Stimulated activated naive CD8-positive, alpha-beta T cell treated with anti-CD3 and anti-CD28 coated beads, Interleukin-15, amount 100 ng/mL, for 72 hours (primary cell): Measurements from ENCODE around the gene MTUS2.

Experiments used
- ATAC-seq: fragments of 150-1000 bp; cut with Tn5 transposase; 2 replicates; pipeline ENCODE4 v1.10.0; 2021; ENCODE audit warnings: mild to moderate bottlenecking, moderate library complexity
- DNase-seq, 2 donors: peaks; one replicate each; pipeline ENCODE4 v3.0.0; 2021 to 2022
- H3K27ac Mint-ChIP-seq, 2 donors: one replicate each; pipeline ENCODE4 v1.8.0; 2022; ENCODE audit warnings: mild to moderate bottlenecking in 2 of 2, mixed read lengths in 2 of 2, moderate library complexity in 2 of 2
- H3K27me3 Mint-ChIP-seq: one replicate; pipeline ENCODE4 v1.8.0; 2022; ENCODE audit warnings: mixed read lengths
- H3K4me1 Mint-ChIP-seq: one replicate; pipeline ENCODE4 v1.8.0; 2022; ENCODE audit warnings: mild to moderate bottlenecking, mixed read lengths
- H3K4me3 Mint-ChIP-seq, 2 donors: one replicate each; pipeline ENCODE4 v1.8.0; 2022; ENCODE audit warnings: mild to moderate bottlenecking in 2 of 2, mixed read lengths in 2 of 2, moderate library complexity in 1 of 2
- H3K9me3 Mint-ChIP-seq, 2 donors: one replicate each; pipeline ENCODE4 v1.8.0; 2022; ENCODE audit warnings: mixed read lengths in 2 of 2

MTUS2 gene

DNA sequence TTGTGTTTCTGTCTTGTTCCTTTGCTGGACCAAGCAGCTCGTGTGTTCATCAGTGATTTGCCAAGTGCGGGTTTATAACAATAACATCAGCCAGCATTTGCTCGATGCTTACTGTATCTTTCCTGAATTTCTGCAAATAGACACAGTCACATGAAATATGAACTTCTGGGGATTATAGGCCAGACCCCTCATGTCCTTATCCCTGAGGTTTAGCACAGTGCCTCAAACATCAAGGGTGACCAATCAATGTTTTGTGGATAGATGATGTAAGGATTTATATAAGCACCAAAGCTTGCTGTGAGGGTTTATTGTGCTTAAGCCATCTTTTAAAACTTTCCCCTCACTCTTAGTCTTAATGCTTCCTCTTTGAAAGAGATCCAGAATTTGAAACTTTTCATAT, 451.5 kb downstream of the MTUS2 start:
- peaks cover 5 to 7% of the 10 kb centered on the region in 2 donors for H3K9me3 Mint-ChIP-seq
- no peak for ATAC-seq
- DNase-seq = no peak
- no peaks in the 10 kb centered on the region for H3K4me1 Mint-ChIP-seq
- no peak overlapping the region for H3K27ac Mint-ChIP-seq
- H3K27me3 Mint-ChIP-seq = no peaks in the 10 kb centered on the region
- no peak overlapping the region for H3K4me3 Mint-ChIP-seq

DNA sequence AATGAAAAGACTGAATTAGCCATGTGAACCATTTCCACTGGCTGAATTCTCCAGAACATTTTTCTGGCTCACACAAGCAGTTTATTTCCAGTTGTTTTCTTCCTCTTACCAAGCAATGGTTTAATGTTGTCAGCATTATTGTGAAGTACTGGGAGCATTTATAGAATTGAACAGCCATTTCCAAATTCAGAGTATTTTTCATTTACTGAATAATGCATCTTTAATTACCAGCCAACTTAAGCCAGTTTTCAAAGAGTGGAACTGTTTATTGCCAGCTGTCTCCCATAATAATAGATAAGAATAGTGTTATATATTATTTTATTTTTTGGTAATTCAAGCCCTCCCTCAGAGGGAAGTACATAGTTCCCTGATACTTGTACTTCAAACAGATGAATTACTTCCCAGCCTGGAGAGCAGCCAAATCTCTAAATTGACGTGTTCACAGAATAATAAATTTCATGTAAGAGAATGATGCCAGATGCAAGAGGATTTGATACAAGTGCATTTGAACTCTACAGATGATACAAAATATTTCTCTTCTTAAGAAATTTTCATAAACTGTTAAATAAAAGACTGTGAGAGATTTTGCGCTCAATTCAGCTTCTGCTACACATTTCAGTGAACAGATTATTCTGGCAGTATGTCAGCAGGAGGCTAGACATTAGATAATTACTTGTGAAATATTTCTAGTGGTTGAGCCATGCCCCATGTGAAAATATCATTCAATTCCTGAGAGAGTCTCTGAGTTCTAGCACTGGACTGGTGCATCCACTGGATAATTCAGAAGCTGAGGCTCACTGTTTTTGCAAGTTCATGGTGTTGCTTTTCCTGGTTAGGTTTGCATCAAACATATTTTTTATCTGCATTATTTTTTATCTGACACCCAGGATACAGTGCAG, 459.5 kb downstream of the MTUS2 start:
- Mint-ChIP-seq H3K4me1 (no peaks in the 10 kb centered on the region), H3K4me3 (no peak overlapping the region), H3K27ac (no peak overlapping the region), H3K27me3 (no peaks in the 10 kb centered on the region), H3K9me3 (peaks cover 5 to 7% of the 10 kb centered on the region in 2 donors)
- DNase-seq (no peak), ATAC-seq (no peak)

DNA sequence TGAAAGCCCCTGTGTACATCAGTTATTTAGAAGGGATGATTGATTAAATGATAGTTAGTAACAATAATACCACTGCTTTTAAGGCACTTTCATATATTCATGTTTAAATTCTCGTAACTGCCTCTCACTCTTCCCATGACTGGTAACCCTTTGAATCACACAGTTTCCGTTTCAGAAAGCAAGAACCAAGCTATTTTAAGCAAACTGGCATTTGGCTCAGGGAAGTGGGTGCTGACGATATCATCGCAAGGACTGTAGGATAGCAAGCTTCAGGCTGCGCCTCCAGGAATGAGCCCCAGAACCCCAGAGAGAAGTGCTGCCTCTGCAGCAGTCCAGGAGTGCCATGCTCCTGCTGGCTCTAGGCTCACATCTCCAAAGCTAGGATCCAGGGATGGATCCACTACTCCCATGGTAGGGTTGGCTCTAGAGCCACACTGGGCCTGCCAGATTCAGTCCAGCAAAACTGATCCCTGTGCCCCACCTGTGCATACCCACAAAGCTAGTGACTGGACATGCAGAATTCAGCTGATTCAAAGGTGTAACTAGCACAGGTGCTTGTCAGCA, 461.9 kb downstream of the MTUS2 start:
- H3K27ac Mint-ChIP-seq = no peak overlapping the region
- H3K4me1 Mint-ChIP-seq = no peaks in the 10 kb centered on the region
- H3K9me3 Mint-ChIP-seq = no peaks in the 10 kb centered on the region
- H3K27me3 Mint-ChIP-seq = no peaks in the 10 kb centered on the region
- no peak for DNase-seq
- ATAC-seq = no peak
- H3K4me3 Mint-ChIP-seq = no peak overlapping the region

- H3K9me3 Mint-ChIP-seq = no peaks in the 10 kb centered on the region
- peaks cover 13% of the 10 kb centered on the region for H3K27me3 Mint-ChIP-seq
- no peak overlapping the region for H3K4me3 Mint-ChIP-seq
- H3K4me1 Mint-ChIP-seq = no peaks in the 10 kb centered on the region
- H3K27ac Mint-ChIP-seq = no peak overlapping the region
- DNase-seq (no peak), ATAC-seq (no peak)
Observed at GRCh38 chr13:29284726-29285125, 464.6 kb downstream of the MTUS2 start.

- ATAC-seq (no peak), DNase-seq (no peak)
- Mint-ChIP-seq H3K9me3 (no peaks in the 10 kb centered on the region), H3K4me3 (no peak overlapping the region), H3K4me1 (no peaks in the 10 kb centered on the region), H3K27ac (no peak overlapping the region), H3K27me3 (peaks cover 13% of the 10 kb centered on the region)
Observed at GRCh38 chr13:29287237-29287636, 467.1 kb downstream of the MTUS2 start.

- no peaks in the 10 kb centered on the region for H3K4me1 Mint-ChIP-seq
- DNase-seq (no peak), ATAC-seq (no peak)
- H3K27me3 Mint-ChIP-seq = peaks cover 13% of the 10 kb centered on the region
- no peak overlapping the region for H3K4me3 Mint-ChIP-seq
- no peaks in the 10 kb centered on the region for H3K9me3 Mint-ChIP-seq
- H3K27ac Mint-ChIP-seq = no peak overlapping the region
Observed at GRCh38 chr13:29292045-29292444, 471.9 kb downstream of the MTUS2 start.

DNA sequence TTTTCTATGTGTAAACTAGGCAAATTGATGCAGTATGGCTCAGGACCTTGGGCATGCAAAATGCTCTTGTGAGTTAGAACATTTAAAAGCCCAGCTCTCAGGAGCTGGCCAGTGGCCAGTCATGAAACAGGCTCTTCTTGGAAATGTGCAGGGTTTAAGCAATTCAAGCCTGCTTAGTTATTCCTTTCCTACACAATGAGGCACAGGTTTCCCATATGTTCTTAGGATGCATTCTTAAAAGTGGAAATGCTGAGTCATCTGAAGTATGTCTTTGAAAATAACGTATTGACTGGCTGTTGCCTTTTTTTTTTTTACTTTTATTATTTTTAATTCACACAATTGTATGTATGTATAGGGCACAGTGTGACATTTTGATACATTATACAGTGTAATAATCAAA, 474.7 kb downstream of the MTUS2 start:
- Mint-ChIP-seq H3K4me3 (no peak overlapping the region), H3K9me3 (no peaks in the 10 kb centered on the region), H3K27me3 (no peaks in the 10 kb centered on the region), H3K4me1 (no peaks in the 10 kb centered on the region), H3K27ac (no peak overlapping the region)
- no peak for DNase-seq
- no peak for ATAC-seq

DNA sequence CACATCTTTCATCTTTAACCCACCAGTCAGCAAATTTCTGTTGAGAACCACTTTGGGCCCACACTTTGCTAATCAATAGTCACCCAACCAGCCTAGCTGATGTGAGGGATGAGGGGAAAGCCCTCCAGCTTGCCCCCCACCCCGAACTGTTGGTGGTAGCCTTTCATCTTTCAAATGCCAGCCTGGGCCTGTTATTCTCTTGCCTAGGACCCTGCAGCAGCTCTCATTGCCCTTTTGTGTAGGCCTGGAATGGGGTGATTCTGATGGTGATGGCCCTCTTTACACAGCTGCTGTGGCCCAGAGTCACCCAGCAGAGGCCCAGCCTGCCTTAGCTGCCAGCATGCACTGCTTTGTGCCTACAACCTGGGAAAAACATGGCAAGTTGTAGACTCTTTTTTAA, 480.9 kb downstream of the MTUS2 start:
- Mint-ChIP-seq H3K9me3 (peaks cover 26 to 31% of the 10 kb centered on the region in 2 donors), H3K4me3 (no peak overlapping the region), H3K4me1 (no peaks in the 10 kb centered on the region), H3K27ac (no peak overlapping the region), H3K27me3 (no peaks in the 10 kb centered on the region)
- DNase-seq = no peak
- ATAC-seq = no peak

- no peak for DNase-seq
Observed at GRCh38 chr13:29304148-29304547, 484.0 kb downstream of the MTUS2 start.

GRCh38 chr13:29310806-29311205, 490.7 kb downstream of the MTUS2 start:
- Mint-ChIP-seq H3K27ac (no peak overlapping the region), H3K4me3 (no peak overlapping the region), H3K4me1 (no peaks in the 10 kb centered on the region), H3K27me3 (no peaks in the 10 kb centered on the region), H3K9me3 (peaks cover 0 to 18% of the 10 kb centered on the region in 2 donors)
- ATAC-seq (no peak), DNase-seq (no peak)

More at GRCh38 chr13:29304148-29304547, 484.0 kb downstream of the MTUS2 start:
- Mint-ChIP-seq H3K4me3 (no peak overlapping the region), H3K27ac (no peak overlapping the region), H3K27me3 (no peaks in the 10 kb centered on the region), H3K4me1 (no peaks in the 10 kb centered on the region), H3K9me3 (peaks cover 26 to 49% of the 10 kb centered on the region in 2 donors)
- no peak for ATAC-seq

DNA sequence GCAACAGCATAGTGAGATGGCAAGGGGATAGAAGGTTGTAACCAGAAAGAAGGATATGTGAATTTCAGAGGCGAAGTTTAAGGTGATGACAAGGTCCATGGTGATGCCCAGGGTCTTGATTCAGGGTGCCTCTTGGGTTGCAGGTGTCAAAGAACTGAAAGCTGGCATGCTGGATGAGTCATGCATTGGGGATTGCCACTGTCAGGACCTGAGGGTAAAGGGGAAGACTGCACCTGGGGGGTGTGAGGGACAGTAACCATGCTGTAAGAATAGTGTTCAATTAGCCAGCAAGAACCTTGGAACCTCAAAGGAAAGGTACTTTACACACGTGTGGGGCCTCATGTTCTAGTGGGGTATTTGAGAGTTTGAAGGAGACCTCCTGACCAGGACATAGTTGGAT, 495.7 kb downstream of the MTUS2 start:
- Mint-ChIP-seq H3K9me3 (peaks cover 0 to 5% of the 10 kb centered on the region in 2 donors), H3K27me3 (peaks cover 7% of the 10 kb centered on the region), H3K27ac (no peak overlapping the region), H3K4me3 (no peak overlapping the region), H3K4me1 (no peaks in the 10 kb centered on the region)
- DNase-seq (no peak), ATAC-seq (peak; percentile 67)

DNA sequence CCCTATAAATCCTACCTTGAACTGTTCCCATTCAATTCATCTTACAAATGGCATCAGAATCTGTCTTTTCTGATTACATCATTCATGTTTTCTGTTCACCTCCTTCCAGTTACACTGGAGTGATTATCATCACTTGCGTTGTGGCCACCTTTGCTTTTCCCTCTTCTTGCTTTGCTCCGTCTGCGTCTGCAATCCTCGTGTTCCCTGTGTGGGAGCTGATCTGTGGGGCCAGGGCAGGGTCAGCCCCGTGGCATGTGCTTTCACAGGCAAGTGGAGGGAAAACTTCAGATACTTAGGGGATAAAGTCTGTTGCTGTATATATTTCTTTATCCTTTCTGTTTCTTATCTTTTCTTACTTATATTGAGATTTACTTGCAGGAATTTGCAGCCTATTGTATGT, 497.7 kb downstream of the MTUS2 start:
- H3K4me1 Mint-ChIP-seq = no peaks in the 10 kb centered on the region
- no peak for ATAC-seq
- H3K9me3 Mint-ChIP-seq = peaks cover 4 to 5% of the 10 kb centered on the region in 2 donors
- H3K4me3 Mint-ChIP-seq = no peak overlapping the region
- H3K27ac Mint-ChIP-seq = peak overlapping the region in 1 of 2 donors; percentile 68
- H3K27me3 Mint-ChIP-seq = peaks cover 15% of the 10 kb centered on the region
- DNase-seq = no peak

DNA sequence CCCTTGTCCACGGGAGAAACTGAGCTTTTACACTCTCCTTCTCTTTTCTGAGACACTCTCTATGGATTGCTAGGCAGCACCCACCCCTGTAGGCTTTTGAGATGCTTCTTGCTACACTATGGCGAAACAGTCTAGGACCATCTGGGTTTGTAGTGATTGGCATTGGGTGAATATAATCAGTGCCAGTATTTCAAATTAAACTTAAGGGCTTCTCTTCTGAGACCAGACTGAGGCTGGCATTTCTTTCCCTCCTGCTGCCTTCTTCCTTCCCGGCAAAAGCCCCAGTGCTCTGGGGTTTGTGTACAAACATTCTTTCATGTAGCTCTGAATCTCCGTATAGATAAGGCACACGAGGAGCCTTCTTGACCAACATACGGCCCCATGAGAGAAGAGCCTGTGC, 498.6 kb downstream of the MTUS2 start:
- Mint-ChIP-seq H3K27ac (no peak overlapping the region), H3K27me3 (peaks cover 17% of the 10 kb centered on the region), H3K4me3 (no peak overlapping the region), H3K4me1 (no peaks in the 10 kb centered on the region), H3K9me3 (peaks cover 5% of the 10 kb centered on the region in 2 donors)
- ATAC-seq (no peak), DNase-seq (no peak)

- DNase-seq = no peak
- Mint-ChIP-seq H3K27me3 (peaks cover 17% of the 10 kb centered on the region), H3K27ac (no peak overlapping the region), H3K4me1 (no peaks in the 10 kb centered on the region), H3K9me3 (peaks cover 5% of the 10 kb centered on the region in 2 donors), H3K4me3 (no peak overlapping the region)
- ATAC-seq = no peak
Observed at GRCh38 chr13:29319451-29319850, 499.3 kb downstream of the MTUS2 start.

- DNase-seq = no peak
- Mint-ChIP-seq H3K27me3 (peaks cover 17% of the 10 kb centered on the region), H3K9me3 (peaks cover 5% of the 10 kb centered on the region in 2 donors), H3K27ac (no peak overlapping the region), H3K4me3 (no peak overlapping the region), H3K4me1 (no peaks in the 10 kb centered on the region)
- ATAC-seq = no peak
Observed at GRCh38 chr13:29323954-29324353, 503.8 kb downstream of the MTUS2 start.

GRCh38 chr13:29324601-29325000, 504.5 kb downstream of the MTUS2 start:
- Mint-ChIP-seq H3K4me3 (no peak overlapping the region), H3K9me3 (peaks cover 5% of the 10 kb centered on the region in 2 donors), H3K27ac (no peak overlapping the region), H3K4me1 (no peaks in the 10 kb centered on the region), H3K27me3 (peaks cover 17% of the 10 kb centered on the region)
- no peak for ATAC-seq
- no peak for DNase-seq
